Stimulated activated CD8-positive, alpha-beta memory T cell treated with anti-CD3 and anti-CD28 coated beads, Interleukin-7, amount 100 ng/mL, for 1 hour (primary cell): ENCODE measurements around the gene SDF4.

ENCODE experiments used
- DNase-seq, 2 donors: peaks; one replicate each; pipeline ENCODE4 v3.0.0-alpha.2; 2020; ENCODE audit warnings: low read depth in 2 of 2

The SDF4 gene

GRCh38 chr1:1228187-1228586 is 3.6 kb downstream of the SDF4 start:
- DNase-seq, result no peak

GRCh38 chr1:1227386-1227785 is 4.4 kb downstream of the SDF4 start:
- DNase-seq, result no peak

- no peak for DNase-seq
Measured at GRCh38 chr1:1226566-1227362, 5.0 kb downstream of the SDF4 start.

- no peak for DNase-seq
Measured at GRCh38 chr1:1225913-1226312, 5.9 kb downstream of the SDF4 start.

- no peak for DNase-seq
Measured at GRCh38 chr1:1225238-1225845, 6.5 kb downstream of the SDF4 start.

- no peak for DNase-seq
Measured at GRCh38 chr1:1223891-1224290, 7.9 kb downstream of the SDF4 start.

- DNase-seq, result no peak
Measured at GRCh38 chr1:1223321-1223720, 8.5 kb downstream of the SDF4 start.

GRCh38 chr1:1222575-1223225 is 9.1 kb downstream of the SDF4 start:
- DNase-seq, result no peak

- no peak for DNase-seq
Measured at GRCh38 chr1:1221887-1222574, 9.8 kb downstream of the SDF4 start.

- no peak for DNase-seq
Measured at GRCh38 chr1:1220197-1220596, 11.6 kb downstream of the SDF4 start.

- no peak for DNase-seq
Measured at GRCh38 chr1:1219341-1219740, 12.5 kb downstream of the SDF4 start.

GRCh38 chr1:1218524-1219200 is 13.1 kb downstream of the SDF4 start:
- DNase-seq, result no peak

GRCh38 chr1:1217621-1218523 is 13.9 kb downstream of the SDF4 start:
- DNase-seq, result no peak

GRCh38 chr1:1216770-1217620 is 14.8 kb downstream of the SDF4 start:
- DNase-seq, result no peak

GRCh38 chr1:1215881-1216605 is 15.8 kb downstream of the SDF4 start:
- no peak for DNase-seq

GRCh38 chr1:1215080-1215676 is 16.6 kb downstream of the SDF4 start:
- DNase-seq, result no peak

- no peak for DNase-seq
Measured at GRCh38 chr1:1213345-1214265, 18.2 kb downstream of the SDF4 start, which contains the start of gene TNFRSF4. TNFRSF4 (minus strand) TSS chr1:1214153; CDS start chr1:1214127, 26 bp downstream.
